ENCODE data around the gene CADPS2. TPM values are rescaled to one million over a fixed set of nuclear protein-coding genes. Genes with fewer than 3 reads are reported as not detected.

CADPS2 gene
- total and polyA plus RNA-seq, 2 of the 4 experiments (the other 2 are of a cell fraction): 0.10 to 0.54 TPM

- no peak overlapping the region for H3K14ac ChIP-seq (replicated peaks; ENCODE audit: low read depth, low read length)
- no peaks in the 10 kb centered on the region for H3K9me1 ChIP-seq (ENCODE audit: insufficient read depth, low read length)
- no peak overlapping the region for H2BK20ac ChIP-seq (ENCODE audit: low read depth, low read length)
- CTCF ChIA-PET: no interaction called here
- H3K4me3 ChIP-seq (ENCODE audit: insufficient read depth, low read depth, low read length): no peak overlapping the region
- no peaks in the 10 kb centered on the region for H4K20me1 ChIP-seq (ENCODE audit: insufficient read depth, low read length)
- no peak overlapping the region for H4K91ac ChIP-seq (ENCODE audit: insufficient read depth, low read depth, low read length)
- no peak overlapping the region for H3K23ac ChIP-seq (ENCODE audit: low read depth, low read length)
- H3K4me2 ChIP-seq (ENCODE audit: low read depth, low read length): no peak overlapping the region
- no peak overlapping the region for H3K9ac ChIP-seq (ENCODE audit: low read depth, low read length)
- WGBS, 2 experiments (ENCODE audit: extremely low coverage in 2 of 2, insufficient read length in 1 of 2): no CpG with 5 or more reads among the region's 5 CpGs
- ATAC-seq (ENCODE audit: low read depth) (no peak), DNase-seq (no peak)
- H3K36me3 ChIP-seq (ENCODE audit: control insufficient read depth, insufficient read depth, low read length): no peaks in the 10 kb centered on the region
- TF ChIP-seq MAFK (IDR thresholded peaks at IDR 0.05; ENCODE audit: low read depth, low read length) (no peak), CEBPB (IDR thresholded peaks at IDR 0.05; ENCODE audit: low read depth, low read length) (no peak), POLR2A (IDR thresholded peaks at IDR 0.05; ENCODE audit: low read depth, low read length) (no peak), CHD1 (IDR thresholded peaks at IDR 0.05; ENCODE audit: low read depth, low read length) (no peak), FOS (IDR thresholded peaks at IDR 0.05; ENCODE audit: low read depth, low read length) (no peak), ELK1 (IDR thresholded peaks at IDR 0.05; ENCODE audit: borderline replicate concordance, low read depth, low read length) (no peak), RAD21 (IDR thresholded peaks at IDR 0.05; ENCODE audit: low read length) (no peak), BHLHE40 (IDR thresholded peaks at IDR 0.05; ENCODE audit: low read depth, low read length) (no peak), RCOR1 (IDR thresholded peaks at IDR 0.05; ENCODE audit: insufficient replicate concordance, low read length) (no peak), SMC3 (IDR thresholded peaks at IDR 0.05; ENCODE audit: low read depth, low read length) (no peak), MAZ (IDR thresholded peaks at IDR 0.05; ENCODE audit: borderline replicate concordance, low read depth, low read length) (no peak), RFX5 (IDR thresholded peaks at IDR 0.05; ENCODE audit: low read depth, low read length) (no peak), MXI1 (IDR thresholded peaks at IDR 0.05; ENCODE audit: borderline replicate concordance, low read depth, low read length) (no peak), CTCF (conservative IDR thresholded peaks at IDR 0.05; ENCODE audit: low read depth, low read length) (no peak)
- no peak overlapping the region for H3K56ac ChIP-seq (ENCODE audit: extremely low read depth, insufficient read depth, low read length)
- H2BK120ac ChIP-seq (ENCODE audit: low read depth, low read length): no peak overlapping the region
- no TSS peak for BruUV-seq (replicated peaks)
- no peaks in the 10 kb centered on the region for H3K9me3 ChIP-seq (ENCODE audit: control insufficient read depth, insufficient read depth, low read length)
- no peak overlapping the region for H2BK15ac ChIP-seq (ENCODE audit: low read depth, low read length)
- no peaks in the 10 kb centered on the region for H3K27me3 ChIP-seq (ENCODE audit: control insufficient read depth, insufficient read depth, low read length)
- H4K8ac ChIP-seq (ENCODE audit: low read depth in 2 of 2, low read length in 2 of 2): no peak overlapping the region
- POLR2A ChIA-PET (ENCODE audit: unreplicated experiment): no interaction called here
- H2AFZ ChIP-seq (replicated peaks; ENCODE audit: low read length, poor library complexity): no peak overlapping the region
- no peaks in the 10 kb centered on the region for H3K4me1 ChIP-seq (ENCODE audit: control insufficient read depth, insufficient read depth, low read length)
- no peak overlapping the region for H4K5ac ChIP-seq (ENCODE audit: low read depth, low read length)
- no peak overlapping the region for H2AK5ac ChIP-seq (ENCODE audit: low read depth, low read length)
- no peak overlapping the region for H2AK9ac ChIP-seq (replicated peaks; ENCODE audit: low read depth, low read length, poor library complexity)
- H2BK5ac ChIP-seq (ENCODE audit: low read depth, low read length, poor library complexity, severe bottlenecking): no peak overlapping the region
- H3K18ac ChIP-seq (ENCODE audit: low read depth, low read length): no peak overlapping the region
- in situ Hi-C loops (cut with MboI; ENCODE audit: low sequenced_read_pairs): loop anchor here (25.0 kb wide), 1 partner anchor 337 kb away; no protein-coding TSS in a partner anchor
- H3K4ac ChIP-seq (ENCODE audit: low read depth, low read length): no peak overlapping the region
- dilution Hi-C loops (cut with HindIII; ENCODE audit: low sequenced_read_pairs, unreplicated experiment): no loop called here
- H3K27ac ChIP-seq (ENCODE audit: insufficient read depth, low read length): no peak overlapping the region
- H3K79me1 ChIP-seq (ENCODE audit: low read depth in 1 of 2, low read length in 2 of 2): no peaks in the 10 kb centered on the region
- intact Hi-C loops (cut with micrococcal nuclease): no loop called here
Observed at GRCh38 chr7:122549578-122549977, 336.7 kb downstream of the CADPS2 start.
